GM18870 (cell line): Measurements from ENCODE around the gene FGF1.

Experiments
- ATAC-seq: cut with Tn5 transposase; IDR thresholded peaks from one replicate; pipeline ENCODE4 v1.9.1; 2021; ENCODE audit warnings: moderate library complexity; ENCODE audit not compliant: unreplicated experiment

Gene FGF1

GRCh38 chr5:142586552-142586951 is 99.3 kb downstream of the FGF1 start:
- ATAC-seq, result no peak

GRCh38 chr5:142585451-142585850 is 100.4 kb downstream of the FGF1 start:
- no peak for ATAC-seq

- no peak for ATAC-seq
Observed at GRCh38 chr5:142584891-142585290, 101.0 kb downstream of the FGF1 start.

- no peak for ATAC-seq
Observed at GRCh38 chr5:142578161-142578830, 107.6 kb downstream of the FGF1 start.

- ATAC-seq, result no peak
Observed at GRCh38 chr5:142576804-142577203, 109.1 kb downstream of the FGF1 start.

GRCh38 chr5:142576303-142576702 is 109.6 kb downstream of the FGF1 start:
- ATAC-seq, result no peak

GRCh38 chr5:142572006-142572405 is 113.9 kb downstream of the FGF1 start:
- no peak for ATAC-seq

GRCh38 chr5:142571371-142571770 is 114.5 kb downstream of the FGF1 start:
- no peak for ATAC-seq

GRCh38 chr5:142569905-142570304 is 116.0 kb downstream of the FGF1 start:
- ATAC-seq, result no peak

- no peak for ATAC-seq
Observed at GRCh38 chr5:142568996-142569335, 116.9 kb downstream of the FGF1 start.

- no peak for ATAC-seq
Observed at GRCh38 chr5:142568283-142568995, 117.5 kb downstream of the FGF1 start.

- no peak for ATAC-seq
Observed at GRCh38 chr5:142561486-142562097, 124.3 kb downstream of the FGF1 start.

- no peak for ATAC-seq
Observed at GRCh38 chr5:142561029-142561428, 124.9 kb downstream of the FGF1 start.

- no peak for ATAC-seq
Observed at GRCh38 chr5:142552107-142552506, 133.8 kb downstream of the FGF1 start.

- ATAC-seq, result no peak
Observed at GRCh38 chr5:142551338-142552067, 134.4 kb downstream of the FGF1 start.

GRCh38 chr5:142550471-142550870 is 135.4 kb downstream of the FGF1 start:
- ATAC-seq, result no peak

- no peak for ATAC-seq
Observed at GRCh38 chr5:142549834-142550233, 136.1 kb downstream of the FGF1 start.

- no peak for ATAC-seq
Observed at GRCh38 chr5:142548739-142549275, 137.1 kb downstream of the FGF1 start.

- no peak for ATAC-seq
Observed at GRCh38 chr5:142547445-142548380, 138.2 kb downstream of the FGF1 start.

GRCh38 chr5:142545650-142546322 is 140.1 kb downstream of the FGF1 start:
- no peak for ATAC-seq
